GM19438 (cell line): ENCODE measurements around the gene TSEN34.
"Not testable (repeated sequence)": the region's sequence is repeated elsewhere in the genome, so short reads cannot be mapped to it uniquely, and the experiment has no call there.

Source experiments
- ATAC-seq: cut with Tn5 transposase; IDR thresholded peaks from one replicate; pipeline ENCODE4 v1.9.1; 2021; ENCODE audit warnings: low read depth; ENCODE audit not compliant: unreplicated experiment

TSEN34 gene

GRCh38 chr19:54183431-54183830 lies 7.7 kb upstream of the TSEN34 start:
- ATAC-seq: no peak

GRCh38 chr19:54186351-54186750 lies 4.8 kb upstream of the TSEN34 start:
- no peak for ATAC-seq

GRCh38 chr19:54186934-54187381 lies 4.2 kb upstream of the TSEN34 start:
- no peak for ATAC-seq

GRCh38 chr19:54188215-54188871 lies 2.8 kb upstream of the TSEN34 start:
- no peak for ATAC-seq

- peak; percentile 24 for ATAC-seq
These were observed 1.9 kb upstream of the TSEN34 start, which contains the start of gene MBOAT7 for GRCh38 chr19:54189145-54189734. Gene MBOAT7, minus strand, starts transcription at chr19:54189580. Its CDS starts 1,072 bp downstream, at chr19:54188508.

- peak; percentile 42 for ATAC-seq
These were observed 1.2 kb upstream of the TSEN34 start for GRCh38 chr19:54189735-54190502.

GRCh38 chr19:54190503-54191010 lies 551 bp upstream of the TSEN34 start:
- ATAC-seq: peak; percentile 44

- no peak for ATAC-seq
These were observed 824 bp downstream of the TSEN34 start for GRCh38 chr19:54191811-54192453.

GRCh38 chr19:54193011-54193410 lies 1.9 kb downstream of the TSEN34 start:
- no peak for ATAC-seq

GRCh38 chr19:54194463-54194862 lies 3.4 kb downstream of the TSEN34 start:
- ATAC-seq: not testable (repeated sequence)

GRCh38 chr19:54196536-54196935 lies 5.4 kb downstream of the TSEN34 start:
- ATAC-seq: no peak

- ATAC-seq: no peak
These were observed 6.0 kb downstream of the TSEN34 start for GRCh38 chr19:54197121-54197520.

GRCh38 chr19:54199401-54199800 lies 8.3 kb downstream of the TSEN34 start:
- no peak for ATAC-seq

GRCh38 chr19:54201172-54201701 lies 10.1 kb downstream of the TSEN34 start:
- ATAC-seq: no peak

- ATAC-seq: no peak
These were observed 10.9 kb downstream of the TSEN34 start for GRCh38 chr19:54201980-54202379.

- no peak for ATAC-seq
These were observed 12.1 kb downstream of the TSEN34 start for GRCh38 chr19:54203151-54203611.

- no peak for ATAC-seq
These were observed 13.8 kb downstream of the TSEN34 start for GRCh38 chr19:54204767-54205468.

GRCh38 chr19:54206030-54206830 lies 15.1 kb downstream of the TSEN34 start:
- ATAC-seq: no peak

GRCh38 chr19:54206831-54207177 lies 15.7 kb downstream of the TSEN34 start:
- no peak for ATAC-seq
